NCI-H146 treated with DMSO at 0.1 percent for 48 hours (cell line): ENCODE results near the gene SDR42E2.

Source experiments
- DNase-seq: peaks from one replicate; lab custom pipeline; 2025; ENCODE audit not compliant: unreplicated experiment; lab: John Stamatoyannopoulos, UW

The SDR42E2 gene

DNA sequence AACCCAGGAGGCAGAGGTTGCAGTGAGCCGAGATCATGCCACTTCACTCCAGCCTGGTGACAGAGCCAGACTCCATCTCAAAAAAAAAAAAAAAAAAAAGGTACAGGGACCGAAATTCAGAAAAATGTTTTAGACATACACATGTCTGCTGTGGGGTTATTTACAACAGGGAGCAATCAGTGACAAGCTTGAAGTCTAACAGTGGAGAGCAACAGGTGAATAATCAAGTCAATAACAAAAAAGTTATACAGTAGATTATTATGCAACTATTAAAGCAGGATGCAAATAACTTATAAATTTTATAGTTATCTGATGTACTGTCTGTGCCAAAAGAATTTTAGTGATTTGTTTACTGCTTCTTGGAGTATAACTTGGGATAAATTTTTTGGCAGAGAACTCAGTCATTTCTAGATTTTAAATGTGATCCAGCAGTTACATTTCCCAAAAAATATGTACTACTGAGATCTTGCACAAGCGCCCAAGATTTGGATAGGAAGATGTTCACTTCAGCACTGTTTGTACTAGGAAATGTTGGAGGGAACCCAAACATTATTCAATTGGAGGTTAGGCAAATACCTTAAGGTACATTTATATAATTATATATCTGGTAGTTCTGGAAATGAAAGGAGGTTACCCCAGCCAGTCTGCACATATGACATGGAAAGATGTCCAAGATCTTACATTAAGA lies 77.9 kb downstream of the SDR42E2 start:
- DNase-seq = no peak
